A673 (cell line): ENCODE measurements around the gene GSG1L.

Experiments used
- EZH2 ChIP-seq: fragments of 200-600 bp; sonication (generic); IDR thresholded peaks from 2 replicates; pipeline ENCODE4 v1.6.1; 2017; ENCODE audit warnings: borderline replicate concordance, low read depth, mild to moderate bottlenecking, mixed read lengths, antibody characterized with exemption, low read length; ENCODE audit not compliant: poor library complexity, severe bottlenecking
- TF ChIP-seq, protein P1 (sequence below): fragments of 300-800, 200-600 bp; sonication (generic); conservative IDR thresholded peaks from 2 replicates; pipeline ENCODE4 v1.5.1; 2017; ENCODE audit warnings: low read depth, mild to moderate bottlenecking, antibody characterized with exemption, low read length, moderate library complexity, mixed read lengths

DNA sequence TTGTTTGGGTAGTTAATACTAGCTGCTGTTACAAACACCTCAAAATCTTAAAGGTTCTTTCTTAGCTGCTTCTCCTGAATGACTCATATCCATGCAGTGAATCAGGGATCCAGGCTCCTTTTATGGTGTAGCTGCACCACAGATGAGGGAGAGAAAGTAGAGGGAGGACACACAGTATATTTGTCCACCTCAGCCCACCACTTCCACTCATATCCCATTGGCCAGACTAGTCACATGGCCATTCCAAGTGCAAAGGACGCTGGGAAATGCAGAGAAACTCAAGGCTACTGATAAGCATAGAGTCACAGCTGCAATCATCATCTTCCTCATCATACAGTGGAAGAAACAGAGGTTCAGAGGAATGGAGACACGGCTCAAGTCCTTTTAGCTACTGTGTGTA is 63.8 kb downstream of the GSG1L start:
- TF ChIP-seq, protein P1, sequence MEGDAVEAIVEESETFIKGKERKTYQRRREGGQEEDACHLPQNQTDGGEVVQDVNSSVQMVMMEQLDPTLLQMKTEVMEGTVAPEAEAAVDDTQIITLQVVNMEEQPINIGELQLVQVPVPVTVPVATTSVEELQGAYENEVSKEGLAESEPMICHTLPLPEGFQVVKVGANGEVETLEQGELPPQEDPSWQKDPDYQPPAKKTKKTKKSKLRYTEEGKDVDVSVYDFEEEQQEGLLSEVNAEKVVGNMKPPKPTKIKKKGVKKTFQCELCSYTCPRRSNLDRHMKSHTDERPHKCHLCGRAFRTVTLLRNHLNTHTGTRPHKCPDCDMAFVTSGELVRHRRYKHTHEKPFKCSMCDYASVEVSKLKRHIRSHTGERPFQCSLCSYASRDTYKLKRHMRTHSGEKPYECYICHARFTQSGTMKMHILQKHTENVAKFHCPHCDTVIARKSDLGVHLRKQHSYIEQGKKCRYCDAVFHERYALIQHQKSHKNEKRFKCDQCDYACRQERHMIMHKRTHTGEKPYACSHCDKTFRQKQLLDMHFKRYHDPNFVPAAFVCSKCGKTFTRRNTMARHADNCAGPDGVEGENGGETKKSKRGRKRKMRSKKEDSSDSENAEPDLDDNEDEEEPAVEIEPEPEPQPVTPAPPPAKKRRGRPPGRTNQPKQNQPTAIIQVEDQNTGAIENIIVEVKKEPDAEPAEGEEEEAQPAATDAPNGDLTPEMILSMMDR = no peak
- TF ChIP-seq EZH2 = no peak
